HG03280 (cell line): ENCODE measurements around the gene EDC4.
"Not testable (repeated sequence)": the region's sequence is repeated elsewhere in the genome, so short reads cannot be mapped to it uniquely, and the experiment has no call there.

Experiments used
- ATAC-seq: cut with Tn5 transposase; IDR thresholded peaks from one replicate; pipeline ENCODE4 v1.9.1; 2021; ENCODE audit warnings: mild to moderate bottlenecking, moderate library complexity; ENCODE audit not compliant: unreplicated experiment

EDC4 gene

DNA sequence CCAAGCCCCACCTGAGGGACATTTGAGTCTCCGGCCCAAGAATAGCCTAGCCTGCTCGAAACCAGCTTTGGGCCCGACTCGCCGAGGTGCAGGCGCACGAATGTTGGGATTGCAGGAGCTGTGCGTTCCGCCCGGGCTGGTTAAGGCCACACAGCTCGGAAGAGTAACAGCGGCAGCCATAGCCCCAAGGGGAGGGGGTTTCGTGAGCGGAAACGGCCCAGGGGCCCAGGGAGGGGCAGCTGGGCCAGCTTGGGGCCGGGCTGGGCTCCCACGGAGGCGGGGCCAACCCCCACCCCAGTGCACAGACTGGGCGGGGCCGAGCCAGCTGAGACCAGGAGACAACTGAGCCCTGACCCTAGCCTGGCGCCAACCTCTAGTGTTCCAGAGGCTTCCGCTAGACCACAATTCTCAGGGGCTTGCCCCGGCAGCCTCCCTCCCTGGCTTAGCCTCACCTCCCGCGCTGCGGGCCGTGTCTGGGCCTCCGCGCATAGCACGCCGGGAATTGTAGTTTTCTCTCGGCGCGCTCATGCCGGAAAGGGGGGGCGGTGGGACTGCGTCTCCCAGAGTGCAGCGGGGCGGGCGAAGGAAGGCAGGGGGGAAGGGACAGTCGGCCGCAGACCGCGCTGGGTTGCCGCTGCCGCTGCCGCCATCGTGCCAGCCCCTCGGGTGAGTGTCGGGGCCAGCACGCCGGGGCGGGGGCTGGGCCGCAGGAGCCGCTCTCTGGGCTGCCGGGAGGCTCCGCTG is 26.4 kb upstream of the EDC4 start, which contains the start of gene NUTF2:
NUTF2 (plus strand) TSS at position 614 of the 744 bp plus-strand sequence. CDS start 18,198 bp downstream, outside the sequence.
- ATAC-seq, result peak; percentile 56

DNA sequence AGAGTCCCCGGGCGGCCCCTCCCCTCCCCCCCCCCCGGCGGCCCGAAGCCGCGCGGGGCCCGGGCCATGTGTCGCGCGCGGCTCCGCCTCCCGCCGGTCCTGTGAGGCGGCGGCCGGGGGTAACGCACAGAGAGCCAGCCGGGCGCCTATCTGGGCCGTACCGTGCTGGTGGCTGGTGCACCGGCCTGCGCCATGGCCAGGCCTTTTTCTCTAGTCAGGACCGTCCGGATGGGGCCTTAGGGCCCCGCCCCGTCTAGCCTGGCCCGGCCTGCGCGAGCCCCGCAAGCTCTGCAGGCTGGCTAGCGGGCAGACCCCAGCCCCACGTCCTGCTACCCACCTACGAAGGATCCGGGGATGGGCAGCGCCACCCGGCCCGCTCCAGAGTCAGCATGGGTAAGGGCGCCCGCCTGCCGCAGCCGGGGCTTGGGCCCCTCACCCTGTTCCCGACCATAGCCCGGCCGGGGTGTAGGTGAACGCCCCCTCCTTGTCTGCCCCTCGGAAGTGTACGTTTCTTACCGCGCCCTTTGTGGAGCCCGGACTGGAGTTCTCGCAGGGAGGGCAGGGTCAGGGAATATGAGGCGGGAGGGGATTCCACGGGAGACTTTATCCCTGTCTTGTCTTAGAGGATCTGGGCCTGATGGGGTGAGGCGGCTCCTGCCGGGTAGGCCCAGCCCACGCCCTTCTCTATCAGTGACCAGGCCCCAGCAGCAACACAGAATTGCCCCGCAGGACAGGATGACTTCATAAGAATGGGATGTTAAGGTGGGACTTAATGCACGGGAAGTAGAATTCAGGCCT is 25.6 kb upstream of the EDC4 start, which contains the start of gene CENPT:
CENPT (minus strand) TSS at position 630 of the 798 bp plus-strand sequence. CDS start 13,834 bp downstream, outside the sequence.
- ATAC-seq, result peak; percentile 37

DNA sequence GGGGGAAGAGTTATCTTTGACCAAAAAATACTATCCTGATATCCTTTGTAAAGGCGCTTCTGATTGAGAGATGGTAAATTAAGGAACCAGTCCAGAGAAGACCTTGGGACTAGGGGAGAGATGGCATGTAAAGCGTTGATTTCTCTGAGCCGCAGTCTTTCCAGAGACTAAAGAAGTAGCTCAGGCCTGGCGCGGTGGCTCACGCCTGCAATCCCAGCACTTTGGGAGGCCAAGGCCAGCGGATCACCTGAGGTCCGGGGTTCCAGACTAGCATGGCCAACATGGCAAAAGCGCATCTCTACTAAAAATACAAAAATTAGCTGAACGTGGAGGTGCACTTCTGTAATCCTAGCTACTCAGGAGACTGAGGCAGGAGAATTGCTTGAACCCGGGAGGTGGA is 24.7 kb upstream of the EDC4 start:
- ATAC-seq, result no peak

DNA sequence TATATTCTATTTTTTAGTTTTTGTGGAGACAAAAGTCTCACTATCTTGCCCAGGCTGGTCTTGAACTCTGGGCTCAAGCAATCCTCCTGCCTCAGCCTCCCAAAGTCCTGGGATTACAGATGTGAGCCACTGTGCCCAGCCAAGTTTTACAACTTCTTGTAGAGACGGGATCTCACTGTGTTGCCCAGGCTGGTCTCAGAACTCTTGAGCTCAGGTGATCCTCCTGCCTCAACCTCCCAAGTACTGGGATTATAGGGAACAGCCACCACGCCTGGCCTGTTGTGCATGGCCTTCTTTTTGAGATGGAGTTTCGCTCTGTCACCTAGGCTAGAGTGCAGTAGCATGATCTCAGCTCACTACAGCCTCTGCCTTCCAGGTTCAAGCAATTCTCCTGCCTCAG is 19.2 kb upstream of the EDC4 start:
- no peak for ATAC-seq

DNA sequence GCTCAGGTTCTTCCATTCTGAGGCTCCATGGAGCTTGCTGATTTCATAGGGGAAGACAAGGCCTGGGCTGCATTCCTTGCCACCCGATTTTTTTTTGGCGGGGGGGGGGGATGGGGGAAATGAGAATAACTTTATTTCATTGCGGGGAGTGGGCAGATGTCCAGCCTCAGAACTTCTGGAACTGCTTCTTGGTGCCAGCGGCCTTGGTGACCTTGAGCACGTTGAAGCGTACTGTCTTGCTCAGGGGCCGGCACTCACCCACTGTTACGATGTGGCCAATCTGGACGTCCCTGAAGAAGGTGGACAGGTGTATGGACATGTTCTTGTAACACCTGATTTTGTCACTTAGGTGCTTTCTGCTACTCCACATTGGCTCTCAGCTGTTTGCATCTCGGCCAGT is 17.1 kb upstream of the EDC4 start:
- ATAC-seq, result no peak

DNA sequence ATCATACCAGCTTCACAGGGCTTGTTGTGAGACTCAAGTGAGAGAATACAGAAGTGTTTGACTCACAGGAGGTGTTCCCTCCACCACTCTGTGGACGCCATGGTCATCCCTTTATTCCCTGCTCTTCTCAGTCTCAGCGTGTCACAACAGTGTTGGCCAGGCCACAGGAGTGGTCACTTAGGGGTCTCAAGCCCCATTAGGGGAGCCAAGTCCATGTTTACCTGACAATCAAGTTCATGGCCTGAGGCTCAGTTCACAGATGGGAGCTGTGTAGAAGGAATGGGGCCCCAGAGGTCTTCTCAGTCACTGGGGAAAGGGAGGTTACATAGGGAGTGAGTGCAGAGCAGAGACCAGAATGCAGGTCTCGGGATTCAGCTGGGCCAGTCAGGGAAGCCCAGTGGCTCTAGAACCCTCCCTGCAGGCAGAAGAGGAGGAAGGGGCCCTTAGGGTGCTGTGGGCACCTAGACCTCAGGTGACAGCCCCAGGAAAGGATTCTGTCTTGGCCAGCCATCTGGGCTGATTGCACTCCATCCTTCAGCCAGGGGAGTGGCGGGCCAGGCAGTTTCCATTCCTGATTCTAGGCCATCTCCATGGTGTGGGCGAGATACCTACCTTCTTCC is 15.8 kb upstream of the EDC4 start:
- ATAC-seq, result no peak

DNA sequence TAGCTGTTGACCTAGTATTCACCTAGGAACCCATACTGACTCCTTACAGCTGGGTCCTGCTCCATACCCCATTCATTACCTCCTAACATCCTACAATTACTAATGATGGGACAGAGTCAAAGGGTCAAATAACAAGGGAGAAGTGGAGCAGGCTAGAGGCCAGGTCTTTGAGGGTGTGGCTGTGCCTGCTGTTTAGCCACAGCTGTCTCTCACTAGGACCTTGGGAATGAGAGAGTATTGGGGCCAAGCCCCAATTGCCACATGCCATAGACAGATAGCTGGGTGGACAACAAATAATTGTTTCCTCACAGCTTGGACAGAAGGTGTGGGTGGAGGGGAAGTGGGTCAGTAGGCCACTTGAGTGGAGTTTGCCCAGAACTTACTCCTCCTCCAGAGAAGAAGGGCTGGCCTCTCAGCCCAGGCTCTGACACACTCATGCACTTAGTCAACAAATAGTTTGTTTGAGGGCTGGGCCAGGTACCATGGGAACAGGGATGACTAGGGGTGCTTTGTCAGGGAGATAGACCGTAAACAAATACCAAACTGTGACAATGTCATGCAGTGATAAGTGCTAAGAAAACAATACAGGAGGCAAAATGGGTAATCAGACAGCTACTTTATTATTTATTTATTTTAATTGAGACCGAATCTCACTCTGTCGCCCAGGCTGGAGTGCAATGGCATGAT is 15.2 kb upstream of the EDC4 start:
- ATAC-seq, result no peak

DNA sequence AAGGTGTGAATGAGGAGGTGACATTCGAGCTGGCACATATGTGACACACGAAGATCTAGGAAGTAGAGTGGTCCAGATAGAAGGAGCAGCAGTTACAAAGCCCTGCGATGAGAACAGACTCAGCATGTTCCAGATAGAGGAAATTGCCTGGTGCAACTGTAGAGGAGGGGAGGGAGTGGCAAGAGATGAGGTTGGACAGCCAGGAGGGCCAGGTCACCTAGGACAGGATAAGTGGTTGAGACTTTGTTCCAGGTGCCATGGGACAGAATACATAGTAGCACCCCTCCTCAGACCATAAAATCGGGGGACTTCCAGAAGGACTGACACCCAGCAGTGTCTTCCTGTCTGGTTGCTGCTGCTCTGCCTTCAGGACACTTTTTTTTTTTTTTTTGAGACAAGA is 14.4 kb upstream of the EDC4 start:
- no peak for ATAC-seq

DNA sequence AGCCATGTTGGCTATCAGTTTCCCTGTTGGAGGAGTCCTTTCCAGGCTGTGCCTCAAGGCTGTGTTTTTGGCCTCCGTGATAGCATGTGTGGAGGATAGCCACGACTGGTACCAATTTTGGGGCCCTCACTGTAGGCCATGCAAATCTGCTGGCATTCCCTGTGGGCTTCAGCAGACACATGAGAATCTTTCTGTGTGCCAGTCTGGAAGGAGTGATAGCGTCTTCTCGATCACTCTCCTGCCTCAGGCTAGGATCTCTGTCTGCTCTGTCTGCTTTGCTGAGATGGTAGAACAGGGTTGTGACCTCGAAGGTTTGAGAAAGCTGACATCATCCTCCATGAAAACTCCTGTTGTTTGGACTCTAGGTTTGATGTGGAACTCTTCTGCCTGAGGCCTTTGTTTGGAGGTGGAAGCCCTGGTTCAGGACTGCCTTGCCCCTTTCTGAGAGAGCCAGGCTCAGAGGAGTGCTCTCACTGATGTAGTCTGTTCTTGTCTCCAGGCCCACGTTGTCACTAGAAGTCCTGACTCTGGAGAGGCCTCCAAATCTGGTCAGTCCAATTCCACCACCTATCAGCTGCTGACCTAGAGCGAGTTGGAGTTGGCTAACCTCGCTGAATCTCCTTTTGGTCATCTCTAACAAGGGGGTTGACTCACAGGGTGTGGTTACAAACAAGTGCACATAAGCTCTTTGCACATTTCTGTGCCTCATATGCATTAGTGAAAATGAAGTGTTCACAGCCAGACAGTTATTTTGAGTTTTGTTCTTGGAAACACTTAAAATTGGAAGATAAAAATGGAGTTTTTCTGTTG is 12.1 kb upstream of the EDC4 start:
- no peak for ATAC-seq

DNA sequence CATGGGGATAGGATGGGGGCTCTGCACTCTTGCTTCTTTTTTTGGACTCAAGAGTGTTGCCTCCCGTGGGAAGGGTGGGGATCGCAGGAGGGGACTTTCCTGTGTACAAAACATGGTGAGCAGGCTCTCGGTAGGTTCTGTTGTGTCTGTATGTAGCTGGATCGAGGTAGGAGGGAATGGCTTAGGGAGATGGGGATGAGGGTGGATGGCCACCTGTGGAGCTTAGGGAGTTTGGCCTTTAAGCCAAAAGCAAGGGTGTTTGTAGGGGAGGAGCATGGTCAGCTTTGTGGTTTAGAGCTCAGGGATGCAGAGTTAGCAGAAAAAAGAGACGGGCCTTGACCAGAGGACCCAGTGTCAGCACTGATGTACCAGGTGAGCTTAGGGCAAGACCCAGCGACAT is 11.0 kb upstream of the EDC4 start:
- ATAC-seq, result no peak

DNA sequence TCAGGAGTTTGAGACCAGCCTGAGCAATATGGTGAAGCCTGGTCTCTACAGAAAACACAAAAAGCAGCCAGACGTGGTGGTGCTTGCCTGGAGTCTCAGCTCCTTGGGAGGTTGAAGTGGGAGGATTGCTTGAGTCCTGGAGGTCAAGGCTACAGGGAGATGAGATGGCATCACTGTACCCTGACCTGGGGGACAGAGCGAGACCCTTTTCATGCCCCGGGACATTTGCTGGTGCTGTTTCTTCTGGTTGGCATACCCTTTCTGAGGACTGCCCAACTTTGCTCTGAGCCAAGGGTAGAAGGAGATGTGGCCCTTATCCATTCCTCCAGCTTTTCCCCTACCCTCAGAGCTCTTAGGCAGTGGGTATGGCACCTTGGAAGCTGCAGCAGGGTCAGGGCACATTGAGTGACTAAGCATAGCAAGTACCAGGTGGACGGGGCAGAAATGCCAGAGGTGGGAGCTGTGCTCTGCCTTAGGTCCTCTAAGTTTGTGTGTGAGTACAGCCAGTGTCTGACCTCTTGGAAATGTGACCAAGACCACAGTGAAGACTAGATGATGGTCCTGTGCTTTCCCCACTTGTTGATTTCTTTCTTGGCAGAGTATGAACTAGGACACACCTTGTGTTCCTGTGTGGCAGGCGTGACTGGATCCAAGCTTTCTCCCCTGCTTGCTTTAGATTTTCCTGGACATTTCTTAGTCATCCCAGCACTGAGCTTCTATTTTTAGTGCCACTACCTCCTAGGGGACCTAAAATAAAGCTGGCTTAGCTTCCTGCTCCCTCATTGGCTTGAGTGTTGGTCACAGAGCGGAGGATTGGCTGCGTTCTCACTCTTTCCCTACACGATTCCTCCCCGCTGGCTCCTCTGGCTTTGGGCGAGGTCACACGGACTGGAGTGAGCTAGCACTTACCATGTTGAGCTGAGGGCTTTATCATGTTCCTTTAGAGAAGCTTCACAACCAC is 9.9 kb upstream of the EDC4 start:
- ATAC-seq, result no peak

DNA sequence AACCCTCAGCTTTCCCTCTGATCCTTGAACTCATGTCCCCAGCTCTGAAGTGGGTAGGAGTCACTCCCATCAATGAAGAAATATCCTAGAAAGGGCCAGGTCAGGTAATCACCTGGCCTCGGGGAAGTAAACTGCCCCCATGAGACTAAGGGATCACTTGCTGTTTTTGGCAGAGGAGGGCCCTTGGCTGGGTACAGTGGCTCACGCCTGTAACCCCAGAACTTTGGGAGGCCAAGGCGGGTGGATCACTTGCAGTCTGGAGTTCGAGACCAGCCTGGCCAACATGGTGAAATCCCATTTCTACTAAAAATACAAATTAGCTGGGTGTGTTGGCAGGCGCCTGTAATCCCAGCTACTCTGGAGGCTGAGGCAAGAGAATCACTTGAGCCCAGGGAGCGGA is 8.8 kb upstream of the EDC4 start:
- not testable (repeated sequence) for ATAC-seq

DNA sequence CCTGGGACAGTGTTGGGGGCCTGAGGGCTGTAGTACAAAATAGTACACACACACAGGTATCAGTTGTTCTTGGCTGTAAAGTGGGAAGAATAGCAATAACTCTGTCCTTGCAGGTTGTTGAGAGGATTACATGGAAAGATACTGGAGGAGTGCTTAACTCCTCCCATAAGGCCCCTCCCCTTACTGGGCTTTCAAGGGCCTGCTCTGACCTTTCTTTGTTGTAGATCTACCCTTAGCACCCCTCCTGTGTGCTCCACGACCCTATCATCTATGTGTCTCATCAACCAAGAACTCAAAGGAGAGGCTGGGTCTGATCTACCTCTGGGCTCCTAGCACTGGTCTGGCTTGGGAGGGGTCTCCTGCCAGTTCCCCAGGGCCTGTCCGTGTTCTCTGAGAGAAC is 8.3 kb upstream of the EDC4 start:
- ATAC-seq, result no peak

DNA sequence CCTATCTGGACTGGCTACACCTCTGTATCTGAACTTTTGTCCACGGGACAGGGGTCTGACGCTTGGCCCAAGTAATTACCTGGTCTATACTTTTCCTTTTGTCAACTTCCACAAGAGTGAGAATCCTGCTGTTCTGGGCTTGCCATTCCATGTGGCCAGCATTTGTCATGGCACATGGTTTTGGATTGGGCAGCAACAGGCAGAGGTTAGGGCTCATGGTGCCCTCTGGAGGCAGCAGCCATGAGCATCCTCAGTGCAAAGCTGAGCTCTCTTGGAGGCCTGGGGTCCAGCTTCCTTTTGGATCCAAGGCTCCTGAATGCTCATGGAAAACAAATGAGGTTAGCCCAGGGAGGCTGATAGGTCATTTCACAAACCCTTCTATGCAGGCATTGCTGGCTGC is 7.5 kb upstream of the EDC4 start:
- ATAC-seq, result no peak

DNA sequence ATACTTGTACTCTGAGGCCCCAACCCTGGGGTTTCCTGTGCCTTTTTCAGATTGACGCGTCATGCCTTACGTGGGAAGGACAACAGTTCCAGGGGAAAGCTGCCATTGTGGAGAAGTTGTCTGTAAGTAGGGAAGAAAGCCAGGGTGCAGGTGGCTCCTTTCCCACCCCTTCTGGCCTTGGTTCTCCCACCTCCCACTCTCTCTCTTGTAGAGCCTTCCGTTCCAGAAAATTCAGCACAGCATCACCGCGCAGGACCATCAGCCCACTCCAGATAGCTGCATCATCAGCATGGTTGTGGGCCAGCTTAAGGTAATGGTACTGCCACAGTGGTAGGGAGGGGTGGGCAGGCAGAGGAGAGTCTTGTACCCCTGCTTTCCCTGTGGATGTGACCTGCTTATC is 4.6 kb upstream of the EDC4 start:
- no peak for ATAC-seq

DNA sequence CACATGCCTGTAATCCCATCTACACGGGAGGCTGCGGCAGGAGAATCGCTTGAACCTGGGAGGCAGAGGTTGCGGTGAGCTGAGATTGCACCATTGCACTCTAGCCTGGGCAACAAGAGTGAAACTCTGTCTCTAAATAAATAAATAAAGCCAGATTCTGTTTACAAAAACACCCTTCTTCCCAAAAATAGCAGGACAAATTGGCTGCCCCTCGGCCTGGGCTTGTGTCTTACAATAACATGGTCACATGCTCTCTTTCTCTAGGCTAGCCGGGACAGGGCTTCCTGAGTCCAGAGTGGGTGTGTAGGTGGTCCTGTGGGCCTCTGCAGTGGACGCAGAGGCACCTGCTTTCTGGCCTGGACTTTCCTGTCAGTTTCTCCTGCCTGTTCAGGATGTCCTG is 3.2 kb upstream of the EDC4 start:
- no peak for ATAC-seq

DNA sequence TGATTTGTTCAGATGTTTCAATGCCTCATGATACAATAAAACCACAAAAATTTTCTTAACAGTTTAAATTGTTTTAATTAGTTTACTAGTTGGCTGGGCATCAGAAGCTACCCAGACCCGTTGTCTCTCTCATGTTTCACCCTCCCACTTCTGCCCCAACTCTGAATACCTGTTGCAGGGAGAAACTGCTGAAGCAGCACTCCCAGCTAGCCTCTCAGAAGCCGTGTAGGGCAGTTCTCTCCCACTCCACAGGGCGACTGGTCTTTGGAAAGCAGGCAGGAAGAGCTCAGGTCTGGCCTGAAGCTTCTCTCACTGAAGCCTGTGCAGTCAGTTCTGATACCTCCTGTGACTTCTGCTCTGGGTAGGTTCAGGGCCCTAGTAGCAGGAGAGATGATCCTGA is 1.6 kb upstream of the EDC4 start:
- no peak for ATAC-seq

DNA sequence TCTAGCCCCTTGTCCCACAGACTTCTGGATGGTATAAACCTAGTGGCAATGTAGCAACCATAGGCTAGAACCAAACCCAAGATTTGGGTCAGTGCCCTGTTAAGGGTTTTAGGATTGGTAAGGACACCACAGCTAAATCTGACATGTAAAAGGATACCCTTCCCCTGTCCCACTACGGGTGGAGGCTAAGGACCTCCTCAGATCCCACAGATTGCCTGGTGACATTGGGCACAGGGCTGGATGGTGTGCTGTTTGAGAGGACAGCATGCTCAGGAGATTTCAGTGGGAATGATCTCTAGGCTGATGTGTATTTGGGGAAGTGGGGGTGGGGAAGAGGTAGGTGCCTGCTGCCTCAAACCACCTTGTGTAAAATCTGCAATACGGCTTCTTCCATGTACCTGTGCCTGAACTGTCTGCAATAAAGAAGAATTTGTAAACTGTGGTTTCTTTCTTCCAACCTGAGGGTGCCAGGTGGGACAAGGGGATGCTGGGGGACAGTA is 671 bp upstream of the EDC4 start:
- no peak for ATAC-seq
